Right lobe of liver (tissue), 6 donors: ENCODE data around the gene S100A8. TPM values are rescaled to one million over a fixed set of nuclear protein-coding genes. Genes with fewer than 3 reads are reported as not detected.

Experiments
- ATAC-seq, 4 donors: fragments of 200-7000 bp; cut with Tn5 transposase; one replicate each; pipeline ENCODE4 v1.9.1; 2020; ENCODE audit warnings: mild to moderate bottlenecking in 4 of 4, moderate library complexity in 4 of 4
- DNase-seq, 3 donors: peaks; one replicate each; pipeline ENCODE4 v3.0.0-alpha.2; 2020
- H3K27ac ChIP-seq, 3 donors: fragments of 200-600 bp; one replicate each; pipeline ENCODE4 v1.8.0; 2022
- H3K27me3 ChIP-seq, 2 donors: fragments of 200-600 bp; one replicate each; pipeline ENCODE4 v1.8.0; 2022
- H3K36me3 ChIP-seq, 4 donors: fragments of 200-600 bp; sonication (generic) in 1 of 4; one replicate each; pipeline versions ENCODE4 v1.5.1 to v1.8.0; 2017 to 2022; ENCODE audit warnings: control low read depth in 1 of 4
- H3K4me1 ChIP-seq, 4 donors: fragments of 200-600 bp; sonication (generic) in 1 of 4; one replicate each; pipeline versions ENCODE4 v1.5.1 to v1.8.0; 2017 to 2022; ENCODE audit warnings: control low read depth in 1 of 4
- H3K4me3 ChIP-seq, 3 donors: fragments of 200-600 bp; one replicate each; pipeline ENCODE4 v1.8.0; 2022
- H3K9me3 ChIP-seq, 4 donors: fragments of 200-600 bp; sonication (generic) in 1 of 4; one replicate each; pipeline versions ENCODE4 v1.5.1 to v1.8.0; 2017 to 2022; ENCODE audit warnings: control low read depth in 1 of 4
- CTCF ChIP-seq, 4 donors: fragments of 200-600 bp in 3 of 4; fragments of 450-650 bp in 1 of 4; IDR thresholded peaks; one replicate each; pipeline versions ENCODE4 v1.5.1 to v1.8.0; 2016 to 2022; ENCODE audit warnings: antibody characterized with exemption in 4 of 4, mild to moderate bottlenecking in 2 of 4
- POLR2A ChIP-seq: fragments of 450-650 bp; IDR thresholded peaks from one replicate; pipeline ENCODE4 v1.6.1; 2017; ENCODE audit warnings: antibody characterized with exemption, mild to moderate bottlenecking
- WGBS: methylation state at CpG from one replicate; pipeline ENCODE4 v1.1.6; 2018; ENCODE audit warnings: low coverage, low lambda C conversion rate; ENCODE audit not compliant: insufficient coverage; ENCODE audit errors: missing lambda C conversion rate; 5-methylcytosine and 5-hydroxymethylcytosine counted together
- intact Hi-C, 2 donors: fragments of 100-400 bp; cut with DNase I; formaldehyde crosslinking; loops; one replicate each; pipeline versions ENCODE4 v1.11.2 to v1.14.1; 2022
- total RNA-seq, 6 experiments: library from RNA; depleted of rRNA in 2 of 6; stranded (reverse); fragments of >200 nt in 2 of 6; fragmentation: NEBNext Ultra II Directional in 3 of 6; extraction: Animal tissue kit (Norgen Biotek cat#: 25700) in 3 of 6; gene quantifications; one replicate each; pipeline versions ENCODE4 v1.1.0 to v1.2.4, GENCODE V29; 2016 to 2023
- donor health status: DM: no; HTN: yes; CAD: no.
- donor health status: DM: no; HTN: no; CAD: no.
- donor health status: DM: no; HTN: no; CAD: no.
- donor health status: DM: no; HTN: yes; CAD: no.
- donor health status: DM: no; HTN: yes; CAD: no.

The S100A8 gene
- total RNA-seq, 6 experiments from 2014 or later, result 16.0 to 47.4 (median 30.0) TPM

GRCh38 chr1:153402226-153402625, 11.4 kb upstream of the S100A8 start:
- Histone ChIP-seq H3K27me3 (no peaks in the 10 kb centered on the region), H3K9me3 (no peaks in the 10 kb centered on the region), H3K4me1 (no peaks in the 10 kb centered on the region), H3K4me3 (no peak overlapping the region), H3K27ac (no peak overlapping the region), H3K36me3 (no peaks in the 10 kb centered on the region)
- no peak for TF ChIP-seq CTCF (IDR thresholded peaks at IDR 0.05)
- no peak for TF ChIP-seq POLR2A
- ATAC-seq (no peak), DNase-seq (no peak)
- WGBS, result 26% methylated on average over 2 of the region's 2 CpGs
- intact Hi-C loops, result loop anchor here in 1 of 2 donors (10.0 kb wide), 1 partner anchor 47 kb away; the partner anchor contains the start of gene S100A9

GRCh38 chr1:153401461-153401860, 10.6 kb upstream of the S100A8 start:
- DNase-seq (no peak), ATAC-seq (no peak)
- Histone ChIP-seq H3K27me3 (no peaks in the 10 kb centered on the region), H3K4me3 (no peak overlapping the region), H3K9me3 (no peaks in the 10 kb centered on the region), H3K36me3 (no peaks in the 10 kb centered on the region), H3K27ac (no peak overlapping the region), H3K4me1 (no peaks in the 10 kb centered on the region)
- intact Hi-C loops, result loop anchor here in 1 of 2 donors (10.0 kb wide), 1 partner anchor 47 kb away; the partner anchor contains the start of gene S100A9
- 55% methylated on average over 9 of the region's 9 CpGs for WGBS
- TF ChIP-seq POLR2A, result no peak
- TF ChIP-seq CTCF (IDR thresholded peaks at IDR 0.05), result no peak

- Histone ChIP-seq H3K36me3 (no peaks in the 10 kb centered on the region), H3K27me3 (no peaks in the 10 kb centered on the region), H3K4me1 (no peaks in the 10 kb centered on the region), H3K9me3 (no peaks in the 10 kb centered on the region), H3K4me3 (no peak overlapping the region), H3K27ac (no peak overlapping the region)
- WGBS, result 58% methylated on average over 2 of the region's 5 CpGs
- DNase-seq (no peak), ATAC-seq (no peak)
- intact Hi-C loops, result loop anchor here in 1 of 2 donors (10.0 kb wide), 1 partner anchor 45 kb away; the partner anchor contains the start of gene S100A9
- TF ChIP-seq CTCF (IDR thresholded peaks at IDR 0.05) (no peak), POLR2A (no peak)
Measured at GRCh38 chr1:153400244-153400643, 9.4 kb upstream of the S100A8 start.

- Histone ChIP-seq H3K27me3 (no peaks in the 10 kb centered on the region), H3K27ac (no peak overlapping the region), H3K4me1 (no peaks in the 10 kb centered on the region), H3K9me3 (no peaks in the 10 kb centered on the region), H3K36me3 (no peaks in the 10 kb centered on the region), H3K4me3 (no peak overlapping the region)
- ATAC-seq (no peak), DNase-seq (no peak)
- TF ChIP-seq CTCF (IDR thresholded peaks at IDR 0.05), result no peak
- intact Hi-C loops, result loop anchor here in 1 of 2 donors (10.0 kb wide), 1 partner anchor 45 kb away; the partner anchor contains the start of gene S100A9
- WGBS, result 69% methylated on average over 7 of the region's 7 CpGs
Measured at GRCh38 chr1:153399401-153400055, 8.7 kb upstream of the S100A8 start.
